Stimulated activated CD4-positive, alpha-beta T cell treated with anti-CD3 and anti-CD28 coated beads, TNF-alpha, amount 100 ng/mL, for 1 hour (primary cell): ENCODE data around the gene LRRC47.

Source experiments
- DNase-seq, 3 donors: peaks; one replicate each; pipeline ENCODE4 v3.0.0-alpha.2; 2020; ENCODE audit warnings: low read depth in 3 of 3, low spot score in 1 of 3

LRRC47 gene

GRCh38 chr1:3787349-3787715 lies 9.0 kb downstream of the LRRC47 start:
- no peak for DNase-seq

GRCh38 chr1:3786468-3787348 lies 9.6 kb downstream of the LRRC47 start:
- DNase-seq = no peak

- DNase-seq = no peak
Measured at GRCh38 chr1:3785456-3786157, 10.7 kb downstream of the LRRC47 start.

- no peak for DNase-seq
Measured at GRCh38 chr1:3785045-3785444, 11.3 kb downstream of the LRRC47 start.

- DNase-seq = no peak
Measured at GRCh38 chr1:3783651-3784474, 12.4 kb downstream of the LRRC47 start.

GRCh38 chr1:3780901-3781300 lies 15.4 kb downstream of the LRRC47 start:
- DNase-seq = no peak

- DNase-seq = no peak
Measured at GRCh38 chr1:3779912-3780416, 16.3 kb downstream of the LRRC47 start.

GRCh38 chr1:3779265-3779911 lies 16.9 kb downstream of the LRRC47 start:
- no peak for DNase-seq

- no peak for DNase-seq
Measured at GRCh38 chr1:3778590-3779264, 17.6 kb downstream of the LRRC47 start.

GRCh38 chr1:3777647-3778589 lies 18.4 kb downstream of the LRRC47 start:
- DNase-seq = no peak

GRCh38 chr1:3777078-3777547 lies 19.2 kb downstream of the LRRC47 start:
- no peak for DNase-seq

GRCh38 chr1:3776231-3776961 lies 19.9 kb downstream of the LRRC47 start:
- DNase-seq = no peak

- DNase-seq = peak in 1 of 3 donors; percentile 22
Measured at GRCh38 chr1:3775490-3776230, 20.6 kb downstream of the LRRC47 start.

- no peak for DNase-seq
Measured at GRCh38 chr1:3774946-3775489, 21.3 kb downstream of the LRRC47 start.

GRCh38 chr1:3774276-3774945 lies 21.9 kb downstream of the LRRC47 start:
- DNase-seq = no peak

GRCh38 chr1:3773572-3774275 lies 22.6 kb downstream of the LRRC47 start:
- no peak for DNase-seq
